NCI-H2196 treated with DMSO at 0.1 percent for 48 hours (cell line): Measurements from ENCODE around the gene UNC13C.

Experiments
- DNase-seq: peaks from one replicate; lab custom pipeline; 2025; ENCODE audit not compliant: unreplicated experiment; lab: John Stamatoyannopoulos, UW

UNC13C gene

DNA sequence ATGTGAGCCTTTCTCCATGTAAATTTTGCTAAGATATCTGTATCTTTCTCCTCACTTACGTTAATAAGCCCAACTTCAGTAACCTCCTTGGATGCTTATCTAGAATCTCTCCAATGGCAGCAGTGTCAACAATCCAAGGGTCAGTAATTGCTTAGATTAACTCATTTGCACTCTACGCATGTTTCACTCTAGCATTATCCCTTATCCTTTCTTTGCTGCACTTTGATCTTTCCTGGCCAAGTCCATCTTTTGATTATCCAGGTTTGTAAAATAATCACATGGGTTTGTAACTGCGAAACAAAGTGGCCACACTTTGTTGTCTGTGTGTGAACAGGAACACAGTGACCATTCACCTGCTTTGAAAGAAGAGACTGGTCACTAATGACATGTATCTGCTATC is 640.9 kb downstream of the UNC13C start:
- no peak for DNase-seq

DNA sequence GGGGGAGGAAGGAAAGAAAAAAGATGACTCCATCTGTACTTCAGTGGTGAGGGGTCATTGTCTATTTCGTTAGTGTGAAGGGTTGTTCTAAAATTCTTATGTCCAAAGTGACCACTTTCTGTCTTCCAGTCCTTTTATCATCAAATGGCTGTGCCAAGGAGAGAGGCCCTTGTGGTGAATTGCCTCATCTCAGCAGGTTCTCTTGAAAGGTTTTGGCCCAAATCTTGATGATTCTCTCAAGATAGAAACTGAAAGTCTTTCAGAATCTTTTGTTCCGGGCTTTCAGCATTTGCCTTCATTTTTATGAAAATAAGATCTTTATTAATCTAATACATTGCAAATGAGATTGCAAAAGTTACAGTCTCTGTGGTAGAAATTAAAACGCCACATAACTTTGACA is 642.7 kb downstream of the UNC13C start:
- no peak for DNase-seq

DNA sequence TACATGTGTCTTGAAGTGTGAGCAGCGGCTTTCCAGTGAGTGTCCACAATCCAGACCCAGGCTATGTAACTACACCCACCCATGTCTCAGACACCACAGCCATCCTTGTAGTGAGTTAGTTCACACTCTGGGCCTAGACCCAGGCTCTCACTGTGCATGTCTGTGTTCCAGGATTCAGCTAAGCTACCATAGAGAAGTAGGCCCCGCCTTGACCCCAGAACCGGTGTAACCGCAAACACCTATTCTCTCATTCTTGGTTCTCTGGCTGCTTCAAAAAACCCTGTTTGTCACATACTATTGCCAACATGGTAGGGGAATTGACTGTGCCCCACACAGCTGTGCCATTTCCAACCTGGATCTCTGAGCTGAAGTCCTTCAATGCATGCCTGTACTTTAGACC is 657.9 kb downstream of the UNC13C start:
- no peak for DNase-seq

DNA sequence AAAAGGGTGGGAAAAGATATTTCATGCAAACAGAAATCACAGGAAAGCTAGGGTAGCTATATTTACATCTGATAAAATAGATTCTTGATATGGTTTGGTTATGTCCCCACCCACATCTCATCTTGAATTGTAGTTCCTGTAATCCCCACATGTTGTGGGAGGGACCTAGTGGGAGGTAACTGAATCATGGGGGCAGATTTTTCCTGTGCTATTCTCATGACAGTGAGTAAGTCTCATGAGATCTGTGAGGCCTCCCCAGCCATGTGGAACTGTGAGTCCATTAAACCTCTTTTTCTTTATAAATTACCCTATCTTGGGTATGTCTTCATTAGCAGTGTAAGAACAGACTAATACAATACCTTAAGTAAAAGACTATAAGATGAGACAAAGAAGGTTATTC is 660.4 kb downstream of the UNC13C start:
- DNase-seq: no peak

DNA sequence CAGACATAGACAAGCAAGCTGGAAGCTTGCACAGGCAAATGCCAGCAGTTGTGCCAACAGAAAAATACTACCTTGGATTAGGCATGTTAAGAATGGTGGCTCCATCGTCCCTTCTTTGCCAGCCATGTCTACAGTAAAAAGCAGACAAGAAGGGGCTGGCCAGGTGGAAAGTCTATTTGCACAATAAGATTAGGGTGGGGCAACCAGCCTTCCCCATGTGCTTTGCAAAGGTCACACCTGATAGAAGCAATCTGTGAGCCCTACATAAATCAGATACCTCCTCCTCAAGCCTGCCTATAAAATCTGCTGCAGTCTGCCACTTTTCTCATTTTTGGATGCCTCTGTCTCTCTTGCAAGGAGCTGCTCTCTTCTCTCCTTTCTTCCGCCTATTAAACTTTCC is 662.6 kb downstream of the UNC13C start:
- DNase-seq: no peak

DNA sequence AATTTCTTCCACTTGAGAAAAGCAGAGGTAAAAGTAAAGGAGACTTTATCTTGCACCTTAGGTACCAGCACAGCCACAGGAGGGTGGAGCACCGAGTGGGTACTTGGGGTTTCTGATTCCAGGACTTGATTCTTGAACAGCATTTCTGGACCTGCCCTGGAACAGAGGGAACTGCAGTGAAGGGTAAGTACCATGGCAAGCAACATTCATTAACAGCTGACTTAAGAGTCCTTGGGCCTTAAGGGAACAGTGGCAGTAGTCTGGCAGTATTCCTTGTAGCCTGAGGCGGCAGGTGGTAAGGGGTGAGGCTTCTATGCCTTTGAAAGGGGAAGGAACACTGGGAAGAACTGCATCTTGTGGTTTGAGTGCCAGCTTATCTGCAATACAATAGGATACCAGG is 666.6 kb downstream of the UNC13C start:
- no peak for DNase-seq

DNA sequence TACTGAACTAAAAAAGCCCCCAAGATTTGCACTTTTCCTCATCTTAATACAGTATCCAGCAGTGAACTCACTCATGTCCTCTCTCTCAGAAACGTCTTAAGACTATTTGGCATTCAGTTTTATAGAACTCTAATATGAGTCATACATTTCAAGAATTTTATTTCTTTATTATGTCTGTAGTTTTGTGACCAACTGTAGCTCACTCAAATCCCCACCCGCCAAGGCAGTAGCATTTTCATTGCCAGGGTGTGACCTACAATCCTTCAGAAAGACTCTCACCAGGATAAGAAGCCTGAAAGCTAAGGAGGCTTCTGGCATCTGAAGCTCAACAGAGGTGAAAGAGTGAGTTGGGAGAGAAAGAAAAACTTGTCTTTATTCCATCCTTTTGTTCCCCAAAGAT is 681.4 kb downstream of the UNC13C start:
- no peak for DNase-seq

DNA sequence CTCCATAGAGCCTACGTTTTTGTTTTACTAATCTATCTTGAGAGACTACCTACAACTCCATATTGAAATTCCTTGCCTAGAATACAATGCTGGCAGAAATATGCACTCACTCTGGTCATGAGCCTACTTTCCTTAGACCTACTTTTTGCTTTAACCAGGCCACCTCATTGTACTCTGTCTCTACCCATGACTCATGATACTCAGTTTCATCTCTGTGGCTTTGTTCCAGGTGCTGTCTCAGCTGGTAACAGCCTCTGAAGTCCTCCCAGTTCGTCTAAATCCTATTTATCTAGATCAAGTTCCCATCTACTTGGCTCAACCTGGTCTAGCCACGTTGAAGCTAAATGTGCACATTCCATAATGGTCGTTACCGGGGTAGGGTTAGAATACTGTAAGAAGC is 682.1 kb downstream of the UNC13C start:
- DNase-seq: no peak

DNA sequence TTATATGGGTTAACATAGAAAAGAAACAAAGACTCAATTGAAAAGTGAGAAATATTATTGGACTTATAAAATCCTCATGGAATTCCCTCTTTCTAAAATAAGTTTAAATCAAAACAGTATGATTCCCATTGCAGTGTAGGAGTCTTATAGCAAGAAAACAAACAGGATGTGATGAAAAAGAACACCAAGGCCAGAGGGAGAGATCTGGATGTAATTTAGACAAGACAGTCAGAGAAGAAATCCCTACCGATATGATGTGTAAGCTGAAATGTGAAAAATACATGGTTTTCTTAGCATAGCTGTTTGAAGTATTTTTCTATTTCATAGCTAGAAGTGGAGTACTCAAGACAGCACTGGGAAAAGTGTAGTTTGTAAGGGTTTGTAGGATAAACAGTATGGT is 697.0 kb downstream of the UNC13C start:
- no peak for DNase-seq

DNA sequence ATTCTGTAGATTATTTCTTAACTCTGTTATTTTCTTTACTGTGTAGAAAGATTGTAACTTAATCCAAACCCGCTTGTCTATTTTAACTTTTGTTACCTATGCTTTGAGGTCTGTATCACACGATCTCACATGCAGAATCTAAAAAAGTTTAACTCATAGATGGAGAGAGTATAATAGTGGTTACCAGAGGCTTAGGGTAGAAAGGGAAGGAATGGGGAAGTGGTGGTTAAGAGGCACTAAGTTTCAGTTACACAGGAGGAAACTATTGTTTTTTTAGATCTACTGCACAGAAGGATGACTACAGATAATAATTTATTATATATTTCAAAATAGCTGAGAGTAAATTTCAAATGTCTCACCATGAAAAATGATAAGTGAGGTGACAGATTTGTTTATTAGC is 703.3 kb downstream of the UNC13C start:
- DNase-seq: no peak
